Fibroblast of pulmonary artery (primary cell): Measurements from ENCODE around the gene ZNF410.

Source experiments
- DNase-seq: peaks from one replicate; pipeline ENCODE4 v3.0.0-alpha.2; 2010; ENCODE audit warnings: low read depth
- H3K4me3 ChIP-seq: replicated peaks from 2 replicates; pipeline ENCODE4 v1.5.1; 2011; ENCODE audit warnings: low read depth, mild to moderate bottlenecking, control low read depth, low read length, moderate library complexity
- CTCF ChIP-seq: IDR thresholded peaks from 2 replicates; pipeline ENCODE4 v1.5.1; 2011; ENCODE audit warnings: mild to moderate bottlenecking, control low read depth, low read length, inconsistent platforms; ENCODE audit errors: missing control alignments

The ZNF410 gene

GRCh38 chr14:73937012-73937411, 50.4 kb downstream of the ZNF410 start:
- no peak overlapping the region for H3K4me3 ChIP-seq
- no peak for DNase-seq
- no peak for TF ChIP-seq CTCF

- no peak for TF ChIP-seq CTCF
- H3K4me3 ChIP-seq: no peak overlapping the region
- no peak for DNase-seq
These were observed 55.5 kb downstream of the ZNF410 start for GRCh38 chr14:73942180-73942579.

- H3K4me3 ChIP-seq: no peak overlapping the region
- peak; percentile 86 for DNase-seq
- TF ChIP-seq CTCF: no peak
These were observed 56.4 kb downstream of the ZNF410 start for GRCh38 chr14:73943083-73943482.

- no peak for DNase-seq
- TF ChIP-seq CTCF: no peak
- H3K4me3 ChIP-seq: no peak overlapping the region
These were observed 57.9 kb downstream of the ZNF410 start for GRCh38 chr14:73944432-73945158.

- TF ChIP-seq CTCF: no peak
- no peak overlapping the region for H3K4me3 ChIP-seq
- no peak for DNase-seq
These were observed 58.6 kb downstream of the ZNF410 start for GRCh38 chr14:73945159-73945670.

GRCh38 chr14:73949752-73950734, 63.4 kb downstream of the ZNF410 start, which contains the start of the genes COQ6 and FAM161B:
COQ6 (plus strand) TSS chr14:73950302; CDS start chr14:73950333, 31 bp downstream.
FAM161B (minus strand) TSS chr14:73950094; CDS start chr14:73950026, 68 bp downstream.
- TF ChIP-seq CTCF: no peak
- peak; percentile 97 for DNase-seq
- peak within 1 kb of the TSS; percentile 97 for H3K4me3 ChIP-seq
